ENCODE results near the gene KRTAP4-12. TPM values are rescaled to one million over a fixed set of nuclear protein-coding genes. Genes with fewer than 3 reads are reported as not detected.
"Not testable (repeated sequence)": the region's sequence is repeated elsewhere in the genome, so short reads cannot be mapped to it uniquely, and the experiment has no call there.

Gene KRTAP4-12
- total RNA-seq, 3 donors from 2014 or later: not detected

GRCh38 chr17:41118721-41119120 is 5.3 kb downstream of the KRTAP4-12 start:
- intact Hi-C loops (cut with DNase I, micrococcal nuclease): no loop called here
- H3K4me3 ChIP-seq: no peak overlapping the region
- no peaks in the 10 kb centered on the region for H3K36me3 ChIP-seq (ENCODE audit: low read depth)
- no peaks in the 10 kb centered on the region for H3K9me3 ChIP-seq
- no peak for ATAC-seq
- DNase-seq: no peak
- H3K4me1 ChIP-seq (ENCODE audit: low read depth): no peaks in the 10 kb centered on the region
- no peak for TF ChIP-seq CTCF (IDR thresholded peaks at IDR 0.05)

GRCh38 chr17:41117846-41118386 is 6.1 kb downstream of the KRTAP4-12 start, which contains the start of gene KRTAP4-11:
Gene KRTAP4-11, minus strand, starts transcription at chr17:41118373. Its CDS starts 58 bp downstream, at chr17:41118315.
- H3K4me3 ChIP-seq; H3K4me1 ChIP-seq (ENCODE audit: low read depth); H3K9me3 ChIP-seq; intact Hi-C loops (cut with DNase I, micrococcal nuclease); H3K36me3 ChIP-seq (ENCODE audit: low read depth); DNase-seq; ATAC-seq: not testable (repeated sequence)

GRCh38 chr17:41116297-41116696 is 7.7 kb downstream of the KRTAP4-12 start:
- intact Hi-C loops (cut with DNase I, micrococcal nuclease): no loop called here
- no peaks in the 10 kb centered on the region for H3K36me3 ChIP-seq (ENCODE audit: low read depth)
- no peaks in the 10 kb centered on the region for H3K9me3 ChIP-seq
- ATAC-seq (peak; percentile 51), DNase-seq (no peak)
- no peak for TF ChIP-seq CTCF (IDR thresholded peaks at IDR 0.05)
- no peak overlapping the region for H3K4me3 ChIP-seq
- no peaks in the 10 kb centered on the region for H3K4me1 ChIP-seq (ENCODE audit: low read depth)

- H3K4me3 ChIP-seq: no peak overlapping the region
- no peaks in the 10 kb centered on the region for H3K9me3 ChIP-seq
- no peaks in the 10 kb centered on the region for H3K4me1 ChIP-seq (ENCODE audit: low read depth)
- no peak for ATAC-seq
- intact Hi-C loops (cut with DNase I, micrococcal nuclease): no loop called here
- no peak for TF ChIP-seq CTCF (IDR thresholded peaks at IDR 0.05)
- H3K36me3 ChIP-seq (ENCODE audit: low read depth): no peaks in the 10 kb centered on the region
- no peak for DNase-seq
Observed at GRCh38 chr17:41111151-41111885, 12.7 kb downstream of the KRTAP4-12 start.

GRCh38 chr17:41108728-41109386 is 15.1 kb downstream of the KRTAP4-12 start:
- ATAC-seq; H3K4me1 ChIP-seq (ENCODE audit: low read depth); H3K4me3 ChIP-seq; DNase-seq; H3K9me3 ChIP-seq; intact Hi-C loops (cut with DNase I, micrococcal nuclease); H3K36me3 ChIP-seq (ENCODE audit: low read depth): not testable (repeated sequence)

GRCh38 chr17:41107941-41108450 is 16.0 kb downstream of the KRTAP4-12 start:
- TF ChIP-seq CTCF (IDR thresholded peaks at IDR 0.05): no peak
- no peaks in the 10 kb centered on the region for H3K36me3 ChIP-seq (ENCODE audit: low read depth)
- H3K9me3 ChIP-seq: no peaks in the 10 kb centered on the region
- DNase-seq (no peak), ATAC-seq (no peak)
- H3K4me3 ChIP-seq: no peak overlapping the region
- no peaks in the 10 kb centered on the region for H3K4me1 ChIP-seq (ENCODE audit: low read depth)
- intact Hi-C loops (cut with DNase I, micrococcal nuclease): no loop called here

GRCh38 chr17:41105347-41105746 is 18.6 kb downstream of the KRTAP4-12 start, which contains the start of gene KRTAP4-9:
Gene KRTAP4-9, plus strand, starts transcription at chr17:41105389. Its CDS starts 0 bp downstream, at chr17:41105389.
- H3K4me1 ChIP-seq (ENCODE audit: low read depth); H3K9me3 ChIP-seq; DNase-seq; H3K36me3 ChIP-seq (ENCODE audit: low read depth); H3K4me3 ChIP-seq; intact Hi-C loops (cut with DNase I, micrococcal nuclease); ATAC-seq: not testable (repeated sequence)

GRCh38 chr17:41104386-41105038 is 19.5 kb downstream of the KRTAP4-12 start:
- H3K9me3 ChIP-seq; DNase-seq; H3K4me3 ChIP-seq; H3K36me3 ChIP-seq (ENCODE audit: low read depth); intact Hi-C loops (cut with DNase I, micrococcal nuclease); H3K4me1 ChIP-seq (ENCODE audit: low read depth); ATAC-seq: not testable (repeated sequence)

Measured in mucosa of descending colon (tissue), 3 donors.